CD4-positive, alpha-beta memory T cell (primary cell): Measurements from ENCODE around the gene LGALS7. TPM values are rescaled to one million over a fixed set of nuclear protein-coding genes. Genes with fewer than 3 reads are reported as not detected.
"Not testable (repeated sequence)": the region's sequence is repeated elsewhere in the genome, so short reads cannot be mapped to it uniquely, and the experiment has no call there.

Experiments
- CTCF ChIA-PET: fragments of 350-600 bp; sonication (Branson Sonifier 250); formaldehyde crosslinking; loops from one replicate; lab custom pipeline; 2021; ENCODE audit warnings: inconsistent platforms; ENCODE audit not compliant: partially characterized antibody; lab: Charles Lee
- POLR2A ChIA-PET: fragments of 350-600 bp; sonication (Branson Sonifier 250); formaldehyde crosslinking; loops from one replicate; lab custom pipeline; 2021; ENCODE audit not compliant: partially characterized antibody; lab: Charles Lee
- DNase-seq, 5 donors: peaks; one replicate each; pipeline versions ENCODE4 v3.0.0 to v3.0.0-alpha.2; 2020 to 2022; ENCODE audit warnings: mixed read lengths in 1 of 5
- H3K27ac ChIP-seq: one replicate; pipeline ENCODE4 v1.7.0; 2013; ENCODE audit warnings: low read depth, low read length
- H3K27me3 ChIP-seq: 2 replicates; pipeline ENCODE4 v1.7.0; 2013; ENCODE audit warnings: mild to moderate bottlenecking, low read length, moderate library complexity; ENCODE audit not compliant: insufficient read depth
- H3K36me3 ChIP-seq: 2 replicates; pipeline ENCODE4 v1.7.0; 2013; ENCODE audit warnings: mild to moderate bottlenecking, low read length, moderate library complexity; ENCODE audit not compliant: insufficient read depth
- H3K4me1 ChIP-seq: 2 replicates; pipeline ENCODE4 v1.7.0; 2013; ENCODE audit warnings: mild to moderate bottlenecking, low read length, moderate library complexity; ENCODE audit not compliant: insufficient read depth
- H3K4me3 ChIP-seq, 2 donors: one replicate each; pipeline ENCODE4 v1.7.0; 2013; ENCODE audit warnings: low read length in 2 of 2, mild to moderate bottlenecking in 1 of 2
- H3K9me3 ChIP-seq, 2 donors: one replicate each; pipeline ENCODE4 v1.7.0; 2013; ENCODE audit warnings: low read length in 2 of 2, control low read depth in 1 of 2; ENCODE audit not compliant: control insufficient read depth in 1 of 2
- H3K27ac Mint-ChIP-seq, 7 donors: one replicate each; pipeline ENCODE4 v1.8.0; 2020 to 2021; ENCODE audit warnings: mixed read lengths in 7 of 7, mild to moderate bottlenecking in 6 of 7, inconsistent platforms in 3 of 7, moderate library complexity in 3 of 7
- H3K27me3 Mint-ChIP-seq, 2 donors: one replicate each; pipeline ENCODE4 v1.8.0; 2020 to 2021; ENCODE audit warnings: mixed read lengths in 2 of 2
- H3K36me3 Mint-ChIP-seq, 2 donors: one replicate each; pipeline ENCODE4 v1.8.0; 2020 to 2021; ENCODE audit warnings: mixed read lengths in 2 of 2, inconsistent platforms in 1 of 2, mild to moderate bottlenecking in 1 of 2
- H3K4me1 Mint-ChIP-seq, 4 donors: one replicate each; pipeline ENCODE4 v1.8.0; 2020 to 2021; ENCODE audit warnings: mixed read lengths in 4 of 4, mild to moderate bottlenecking in 1 of 4
- H3K4me3 Mint-ChIP-seq, 8 donors: one replicate each; pipeline ENCODE4 v1.8.0; 2020 to 2021; ENCODE audit warnings: mixed read lengths in 8 of 8, mild to moderate bottlenecking in 7 of 8, moderate library complexity in 6 of 8, inconsistent platforms in 3 of 8
- H3K9me3 Mint-ChIP-seq, 8 donors: one replicate each; pipeline ENCODE4 v1.8.0; 2020 to 2021; ENCODE audit warnings: mixed read lengths in 8 of 8, mild to moderate bottlenecking in 5 of 8, inconsistent platforms in 3 of 8, moderate library complexity in 1 of 8
- intact Hi-C: fragments of 100-400 bp; cut with micrococcal nuclease; formaldehyde crosslinking; loops from one replicate; pipeline ENCODE4 v1.15.1; 2023
- polyA plus RNA-seq, 2 donors: library from polyadenylated mRNA; unstranded; fragments of 300-500 nt; fragmentation: Illumina TruSeq; gene quantifications; one replicate each; pipeline ENCODE4 v1.2.3, GENCODE V29; 2021
- total RNA-seq, 2 experiments: library from RNA; stranded (reverse); gene quantifications; one replicate each; pipeline ENCODE4 v1.2.3, GENCODE V29; 2021

The LGALS7 gene
- not detected for total RNA-seq
- polyA plus RNA-seq, result not detected

DNA sequence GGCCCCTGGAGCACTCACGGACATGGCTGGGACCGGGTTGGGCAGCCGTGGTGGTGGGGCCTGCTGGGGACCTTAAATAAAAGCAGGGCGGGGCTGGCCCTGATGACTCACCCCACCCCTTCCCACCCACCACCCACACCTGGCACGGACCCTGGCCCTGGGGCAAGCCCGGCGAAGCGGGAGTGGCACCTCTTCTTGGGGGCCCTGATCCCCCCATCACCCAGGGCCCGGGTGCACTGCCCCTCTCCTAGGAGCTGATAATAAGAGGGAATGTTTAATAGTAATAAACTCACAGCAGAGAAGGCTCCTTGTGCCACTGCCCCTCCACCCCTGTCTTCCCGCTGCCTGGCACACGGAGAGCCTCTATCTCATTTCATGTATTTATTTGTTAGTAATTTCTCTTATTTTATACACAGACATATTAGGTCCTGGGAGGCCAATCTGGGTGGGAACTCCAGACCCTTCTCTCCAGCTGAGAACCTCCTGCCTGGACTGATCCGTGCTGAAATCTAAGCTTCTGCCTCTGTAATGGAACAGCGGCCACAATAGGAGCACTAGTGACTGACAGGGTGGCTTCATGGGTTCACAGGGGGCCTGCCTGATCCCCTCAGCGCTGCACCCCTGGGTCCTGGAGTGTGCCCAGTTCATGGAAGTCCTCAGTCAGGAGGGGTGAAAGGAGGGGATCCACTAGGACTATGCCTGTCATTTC, at the start of gene LGALS7:
Gene LGALS7 (minus strand): TSS at position 49 of the 709 bp plus-strand sequence. CDS start 25 bp downstream, at position 24.
- Mint-ChIP-seq H3K27ac (peak within 1 kb of the TSS in 1 of 7 donors; percentile 53), H3K9me3 (peaks cover 0 to under 1% (median 0%) of the 10 kb centered on the region in 8 donors), H3K4me3 (peak within 1 kb of the TSS in 1 of 8 donors; percentile 30), H3K36me3 (no peaks in the 10 kb centered on the region), H3K27me3 (no peaks in the 10 kb centered on the region), H3K4me1 (peaks cover 6 to 8% (median 7%) of the 10 kb centered on the region in 4 donors)
- DNase-seq, result no peak
- ChIA-PET CTCF (no interaction called here), POLR2A (interaction anchor here (1.2 kb wide), 1 partner anchor 19 kb away, joined by 3 read pairs; no protein-coding TSS in a partner anchor)
- Histone ChIP-seq H3K27me3 (no peaks in the 10 kb centered on the region), H3K4me1 (peaks cover 6% of the 10 kb centered on the region), H3K4me3 (no peak within 1 kb of the TSS), H3K9me3 (no peaks in the 10 kb centered on the region), H3K36me3 (no peaks in the 10 kb centered on the region), H3K27ac (no peak within 1 kb of the TSS)
- intact Hi-C loops, result no loop called here

DNA sequence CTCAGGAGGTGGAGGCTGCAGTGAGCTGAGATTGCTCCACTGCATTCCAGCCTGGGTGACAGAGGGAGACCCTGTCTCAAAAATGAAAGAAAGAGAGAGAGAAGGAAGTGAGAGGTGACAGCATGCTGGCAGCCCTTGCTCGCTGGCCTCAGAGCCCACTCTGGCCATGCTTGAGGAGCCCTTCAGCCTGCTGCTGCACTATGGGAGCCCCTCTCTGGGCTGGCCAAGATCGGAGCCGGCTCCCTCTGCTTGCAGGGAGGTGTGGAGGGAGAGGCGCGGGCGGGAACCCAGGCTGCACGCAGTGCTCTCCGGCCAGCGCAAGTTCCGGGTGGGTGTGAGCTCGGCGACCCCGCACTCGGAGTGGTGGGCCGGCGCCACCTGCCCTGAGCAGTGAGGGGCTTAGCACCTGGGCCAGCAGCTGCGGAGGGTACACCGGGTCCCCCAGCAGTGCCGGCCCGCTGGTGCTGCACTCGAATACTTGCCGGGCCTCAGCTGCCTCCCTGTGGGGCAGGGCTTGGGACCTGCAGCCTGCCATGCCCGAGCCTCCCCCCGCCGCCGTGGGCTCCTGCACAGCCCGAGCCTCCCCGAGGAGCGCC, 48.0 kb upstream of the LGALS7 start:
- H3K9me3 ChIP-seq, H3K27me3 ChIP-seq, H3K4me3 Mint-ChIP-seq, H3K9me3 Mint-ChIP-seq, H3K4me1 ChIP-seq, intact Hi-C loops, H3K27ac ChIP-seq, H3K27me3 Mint-ChIP-seq, H3K4me3 ChIP-seq, DNase-seq: not testable (repeated sequence)
- H3K4me1 Mint-ChIP-seq, result peaks cover 9 to 40% (median 18%) of the 10 kb centered on the region in 4 donors
- peaks cover 41 to 73% of the 10 kb centered on the region in 2 donors for H3K36me3 Mint-ChIP-seq
- H3K27ac Mint-ChIP-seq, result peak overlapping the region in 1 of 7 donors; percentile 29
- ChIA-PET CTCF (interaction anchor here (1.0 kb wide), 1 partner anchor 44 kb away, joined by 3 read pairs; no protein-coding TSS in a partner anchor), POLR2A (interaction anchor here (1.4 to 2.5 kb wide), 2 partner anchors 11 to 15 kb away, joined by 3 to 6 read pairs; partner anchors contain the start of gene ECH1)
- peaks cover 26% of the 10 kb centered on the region for H3K36me3 ChIP-seq

GRCh38 chr19:38819231-38819920, 46.1 kb upstream of the LGALS7 start:
- POLR2A ChIA-PET, result interaction anchor here (1.2 kb wide), 1 partner anchor 49 kb away, joined by 3 read pairs; no protein-coding TSS in a partner anchor
- Mint-ChIP-seq H3K27ac (peak overlapping the region in 2 of 7 donors; percentile 4 to 63), H3K36me3 (peaks cover 42 to 67% of the 10 kb centered on the region in 2 donors), H3K9me3 (no peaks in the 10 kb centered on the region), H3K4me3 (no peak overlapping the region), H3K27me3 (no peaks in the 10 kb centered on the region), H3K4me1 (peaks cover 8 to 29% (median 10%) of the 10 kb centered on the region in 4 donors)
- no peaks in the 10 kb centered on the region for H3K27me3 ChIP-seq
- H3K27ac ChIP-seq, result no peak overlapping the region
- H3K9me3 ChIP-seq, result no peaks in the 10 kb centered on the region
- peaks cover 38% of the 10 kb centered on the region for H3K36me3 ChIP-seq
- DNase-seq, result no peak
- H3K4me3 ChIP-seq, result no peak overlapping the region
- no peaks in the 10 kb centered on the region for H3K4me1 ChIP-seq
- intact Hi-C loops, result no loop called here
- CTCF ChIA-PET, result no interaction called here

DNA sequence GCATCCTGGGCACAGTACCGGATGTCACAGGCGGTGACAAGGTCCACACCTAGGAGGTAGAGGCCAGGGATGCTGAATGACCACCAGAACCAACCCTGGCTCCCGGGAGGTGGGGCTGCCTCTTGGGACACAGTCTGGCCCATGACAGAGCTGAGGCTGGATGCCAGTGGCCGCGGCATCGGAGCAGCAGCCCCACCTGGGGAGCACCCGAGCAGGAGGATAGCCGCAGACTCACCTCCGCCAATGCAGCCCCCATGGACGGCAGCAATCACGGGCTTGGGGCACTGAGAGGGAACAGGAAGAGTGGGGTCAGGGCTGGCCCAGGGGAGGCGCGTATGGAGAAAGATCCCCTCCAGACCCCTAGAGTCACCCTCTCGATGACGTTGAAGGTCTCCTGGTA, 43.8 kb upstream of the LGALS7 start:
- ChIA-PET CTCF (no interaction called here), POLR2A (interaction anchor here (0.8 kb wide), 1 partner anchor 9 kb away, joined by 3 read pairs; no protein-coding TSS in a partner anchor)
- H3K4me1 ChIP-seq, result no peaks in the 10 kb centered on the region
- Mint-ChIP-seq H3K4me1 (peaks cover 0 to 11% (median 3%) of the 10 kb centered on the region in 4 donors), H3K4me3 (no peak overlapping the region), H3K9me3 (no peaks in the 10 kb centered on the region), H3K27me3 (no peaks in the 10 kb centered on the region), H3K36me3 (peaks cover 22 to 45% of the 10 kb centered on the region in 2 donors), H3K27ac (no peak overlapping the region)
- no peaks in the 10 kb centered on the region for H3K9me3 ChIP-seq
- H3K4me3 ChIP-seq, result no peak overlapping the region
- H3K36me3 ChIP-seq, result peaks cover 33% of the 10 kb centered on the region
- H3K27me3 ChIP-seq, result no peaks in the 10 kb centered on the region
- intact Hi-C loops, result no loop called here
- DNase-seq, result no peak
- no peak overlapping the region for H3K27ac ChIP-seq

GRCh38 chr19:38816131-38816750, 42.9 kb upstream of the LGALS7 start:
- intact Hi-C loops, result no loop called here
- no peaks in the 10 kb centered on the region for H3K27me3 ChIP-seq
- H3K36me3 Mint-ChIP-seq, result peaks cover 19 to 41% of the 10 kb centered on the region in 2 donors
- no peaks in the 10 kb centered on the region for H3K4me1 ChIP-seq
- H3K4me3 Mint-ChIP-seq, result no peak overlapping the region
- H3K4me3 ChIP-seq, result no peak overlapping the region
- no peak overlapping the region for H3K27ac Mint-ChIP-seq
- ChIA-PET CTCF (no interaction called here), POLR2A (no interaction called here)
- DNase-seq, result no peak
- H3K36me3 ChIP-seq, result peaks cover 33% of the 10 kb centered on the region
- no peak overlapping the region for H3K27ac ChIP-seq
- H3K4me1 Mint-ChIP-seq, result peaks cover 0 to 11% (median 1%) of the 10 kb centered on the region in 4 donors
- no peaks in the 10 kb centered on the region for H3K27me3 Mint-ChIP-seq
- H3K9me3 ChIP-seq, result no peaks in the 10 kb centered on the region
- no peaks in the 10 kb centered on the region for H3K9me3 Mint-ChIP-seq

GRCh38 chr19:38815059-38816001, 42.0 kb upstream of the LGALS7 start:
- Histone ChIP-seq H3K36me3 (peaks cover 31% of the 10 kb centered on the region), H3K4me3 (no peak overlapping the region), H3K9me3 (no peaks in the 10 kb centered on the region), H3K27ac (no peak overlapping the region), H3K27me3 (no peaks in the 10 kb centered on the region), H3K4me1 (no peaks in the 10 kb centered on the region)
- Mint-ChIP-seq H3K4me3 (no peak overlapping the region), H3K27ac (peak overlapping the region in 1 of 7 donors; percentile 5), H3K36me3 (peaks cover 16 to 33% of the 10 kb centered on the region in 2 donors), H3K4me1 (peaks cover 0 to 5% (median under 1%) of the 10 kb centered on the region in 4 donors), H3K9me3 (no peaks in the 10 kb centered on the region), H3K27me3 (no peaks in the 10 kb centered on the region)
- intact Hi-C loops, result no loop called here
- CTCF ChIA-PET, result no interaction called here
- POLR2A ChIA-PET, result no interaction called here
- DNase-seq, result no peak
